DND-41 (cell line): ENCODE results near the gene ERO1B.
A peak's percentile ranks its signal among the peaks of the same experiment; 100 is the strongest.

Experiments
- ATAC-seq: fragments of 200-7000 bp; cut with Tn5 transposase; 3 replicates; pipeline ENCODE4 v1.9.1; 2021; ENCODE audit warnings: low read depth; ENCODE audit not compliant: insufficient read depth
- DNase-seq: peaks from one replicate; pipeline ENCODE4 v3.0.0-alpha.2; 2020
- H2AFZ ChIP-seq: 2 replicates; pipeline ENCODE4 v1.6.0; 2012; ENCODE audit warnings: low read depth, low read length
- H3K27ac ChIP-seq: 2 replicates; pipeline ENCODE4 v1.5.1; 2012; ENCODE audit warnings: low read length, inconsistent platforms
- H3K27me3 ChIP-seq: fragments of 200-600 bp; sonication (generic); 2 replicates; pipeline ENCODE4 v1.6.0; 2012; ENCODE audit warnings: low read length, mild to moderate bottlenecking, inconsistent platforms; ENCODE audit not compliant: insufficient read depth, poor library complexity
- H3K36me3 ChIP-seq: 2 replicates; pipeline ENCODE4 v1.5.1; 2012; ENCODE audit warnings: low read length, inconsistent platforms; ENCODE audit not compliant: insufficient read depth
- H3K4me1 ChIP-seq: 2 replicates; pipeline ENCODE4 v1.5.1; 2012; ENCODE audit warnings: mild to moderate bottlenecking, low read length; ENCODE audit not compliant: insufficient read depth
- H3K4me2 ChIP-seq: 2 replicates; pipeline ENCODE4 v1.6.0; 2012; ENCODE audit warnings: mild to moderate bottlenecking, moderate library complexity, low read length, inconsistent platforms; ENCODE audit not compliant: insufficient read depth
- H3K4me3 ChIP-seq, 2 experiments: fragments of 200-600 bp in 1 of 2; shearing (Covaris generic) in 1 of 2; 2 replicates each; pipeline ENCODE4 v1.5.1; 2012 to 2016; ENCODE audit warnings: inconsistent platforms in 2 of 2, low read length in 2 of 2, mild to moderate bottlenecking in 2 of 2, low read depth in 1 of 2, moderate library complexity in 1 of 2
- H3K79me2 ChIP-seq: 2 replicates; pipeline ENCODE4 v1.6.0; 2012; ENCODE audit warnings: low read length, inconsistent platforms; ENCODE audit not compliant: insufficient read depth
- H3K9ac ChIP-seq: 2 replicates; pipeline ENCODE4 v1.6.0; 2012; ENCODE audit warnings: low read depth, mild to moderate bottlenecking, inconsistent platforms, low read length, moderate library complexity
- H3K9me3 ChIP-seq: 2 replicates; pipeline ENCODE4 v1.5.1; 2012; ENCODE audit warnings: low read length, moderate library complexity, mild to moderate bottlenecking, inconsistent platforms; ENCODE audit not compliant: insufficient read depth, severe bottlenecking
- H4K20me1 ChIP-seq: 2 replicates; pipeline ENCODE4 v1.6.0; 2012; ENCODE audit warnings: low read length; ENCODE audit not compliant: insufficient read depth
- EZH2 ChIP-seq: IDR thresholded peaks from 3 replicates; pipeline ENCODE4 v1.6.1; 2012; ENCODE audit warnings: borderline replicate concordance, low read depth, mild to moderate bottlenecking, moderate library complexity, low read length, inconsistent platforms; ENCODE audit not compliant: severe bottlenecking
- TF ChIP-seq, protein P1 (sequence below): IDR thresholded peaks from 2 replicates; pipeline ENCODE4 v1.5.1; 2012; ENCODE audit warnings: borderline replicate concordance, low read length, moderate library complexity, mild to moderate bottlenecking; ENCODE audit not compliant: poor library complexity, severe bottlenecking; ENCODE audit errors: extremely low read depth

ERO1B gene

DNA sequence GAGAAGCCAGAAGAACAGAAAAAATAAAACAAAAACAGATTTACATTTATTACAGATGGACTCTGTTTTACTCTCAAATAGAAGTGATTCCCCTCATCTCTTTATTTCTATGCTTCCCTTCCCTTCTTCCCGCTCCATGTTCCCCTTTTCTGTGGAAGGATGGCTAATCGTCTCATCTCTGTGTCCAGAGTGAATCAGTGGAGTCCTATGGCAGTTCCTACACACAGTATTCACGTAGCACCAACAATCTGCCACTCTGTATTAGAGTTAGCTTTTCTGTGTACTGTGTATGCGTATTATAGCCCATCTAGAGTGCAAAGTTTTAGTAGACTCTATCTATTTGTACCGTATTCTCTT lies 6.8 kb upstream of the ERO1B start:
- Histone ChIP-seq H2AFZ (no peak overlapping the region), H3K4me1 (peaks cover 23% of the 10 kb centered on the region), H3K27ac (no peak overlapping the region), H3K27me3 (no peaks in the 10 kb centered on the region), H3K79me2 (no peaks in the 10 kb centered on the region), H4K20me1 (no peaks in the 10 kb centered on the region), H3K4me3 (no peak overlapping the region), H3K9ac (no peak overlapping the region), H3K4me2 (no peak overlapping the region), H3K9me3 (no peaks in the 10 kb centered on the region), H3K36me3 (no peaks in the 10 kb centered on the region)
- no peak for ATAC-seq
- no peak for DNase-seq
- no peak for TF ChIP-seq EZH2
- TF ChIP-seq, protein P1, sequence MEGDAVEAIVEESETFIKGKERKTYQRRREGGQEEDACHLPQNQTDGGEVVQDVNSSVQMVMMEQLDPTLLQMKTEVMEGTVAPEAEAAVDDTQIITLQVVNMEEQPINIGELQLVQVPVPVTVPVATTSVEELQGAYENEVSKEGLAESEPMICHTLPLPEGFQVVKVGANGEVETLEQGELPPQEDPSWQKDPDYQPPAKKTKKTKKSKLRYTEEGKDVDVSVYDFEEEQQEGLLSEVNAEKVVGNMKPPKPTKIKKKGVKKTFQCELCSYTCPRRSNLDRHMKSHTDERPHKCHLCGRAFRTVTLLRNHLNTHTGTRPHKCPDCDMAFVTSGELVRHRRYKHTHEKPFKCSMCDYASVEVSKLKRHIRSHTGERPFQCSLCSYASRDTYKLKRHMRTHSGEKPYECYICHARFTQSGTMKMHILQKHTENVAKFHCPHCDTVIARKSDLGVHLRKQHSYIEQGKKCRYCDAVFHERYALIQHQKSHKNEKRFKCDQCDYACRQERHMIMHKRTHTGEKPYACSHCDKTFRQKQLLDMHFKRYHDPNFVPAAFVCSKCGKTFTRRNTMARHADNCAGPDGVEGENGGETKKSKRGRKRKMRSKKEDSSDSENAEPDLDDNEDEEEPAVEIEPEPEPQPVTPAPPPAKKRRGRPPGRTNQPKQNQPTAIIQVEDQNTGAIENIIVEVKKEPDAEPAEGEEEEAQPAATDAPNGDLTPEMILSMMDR, result no peak

DNA sequence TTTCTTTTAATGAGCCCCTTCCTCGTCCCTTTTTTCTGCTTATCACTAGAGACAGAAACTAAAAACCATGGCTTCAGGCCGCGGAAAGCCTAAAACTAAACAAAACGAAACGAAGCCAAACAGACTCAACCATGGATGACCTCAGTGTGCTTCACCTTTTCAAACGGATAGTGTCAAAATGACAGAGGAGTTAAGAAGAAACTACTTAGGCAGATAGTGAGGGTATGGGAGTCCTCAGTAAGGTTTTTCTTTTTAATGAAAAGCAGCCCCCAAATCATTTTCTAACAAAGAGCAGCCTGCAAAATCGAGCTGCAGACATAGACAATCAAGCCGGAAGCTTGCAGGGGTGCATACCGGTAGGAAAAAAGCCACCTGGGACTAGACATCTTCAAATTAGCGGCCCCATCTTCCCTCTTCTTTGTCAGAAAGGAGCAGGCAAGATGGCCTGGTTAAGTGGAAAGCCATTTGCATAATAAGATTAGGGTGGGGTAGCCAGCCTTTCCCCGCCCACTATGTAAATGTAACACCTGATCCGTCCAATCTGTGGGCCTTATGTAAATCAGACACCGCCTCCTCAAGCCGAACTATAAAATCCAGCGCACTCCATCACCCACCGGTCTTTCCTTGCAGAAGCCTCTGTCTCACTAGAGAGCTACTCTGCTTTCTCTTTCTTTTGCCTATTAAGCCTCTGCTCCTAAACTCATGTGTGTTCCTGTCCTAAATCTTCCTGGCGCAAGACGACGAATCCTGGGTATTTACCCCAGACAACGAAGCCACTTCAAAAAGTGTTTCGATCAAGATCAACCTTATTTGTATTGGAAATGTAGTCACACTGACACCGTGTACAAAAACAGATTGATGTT lies 6.2 kb upstream of the ERO1B start:
- Histone ChIP-seq H3K9me3 (no peaks in the 10 kb centered on the region), H2AFZ (no peak overlapping the region), H3K27ac (no peak overlapping the region), H3K4me1 (peaks cover 29% of the 10 kb centered on the region), H3K36me3 (no peaks in the 10 kb centered on the region), H3K79me2 (no peaks in the 10 kb centered on the region), H3K9ac (no peak overlapping the region), H3K4me2 (no peak overlapping the region), H3K4me3 (no peak overlapping the region), H3K27me3 (no peaks in the 10 kb centered on the region), H4K20me1 (no peaks in the 10 kb centered on the region)
- ATAC-seq (peak; percentile 59), DNase-seq (peak; percentile 55)
- TF ChIP-seq, protein P1, result no peak
- TF ChIP-seq EZH2, result no peak

DNA sequence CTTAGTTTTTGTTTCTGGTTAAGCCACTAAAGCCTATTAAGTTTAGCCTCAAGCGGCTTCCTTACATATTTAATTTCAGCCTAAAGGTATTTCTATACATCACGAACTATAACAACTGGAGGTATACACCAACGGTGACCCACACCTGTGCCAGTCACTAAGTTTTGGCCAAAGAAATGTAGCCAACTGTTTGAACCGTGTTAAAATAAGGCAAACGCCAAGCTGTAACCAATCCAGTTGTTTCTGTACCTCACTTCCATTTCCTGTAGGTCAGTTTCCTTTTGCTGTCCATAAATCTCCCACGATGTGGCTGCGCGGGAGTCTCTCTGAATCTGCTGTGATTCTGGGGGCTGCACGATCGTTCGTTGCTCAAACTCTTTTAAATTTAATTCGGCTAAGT lies 5.6 kb upstream of the ERO1B start:
- H3K27me3 ChIP-seq, result no peaks in the 10 kb centered on the region
- H3K4me3 ChIP-seq, result no peak overlapping the region
- no peak overlapping the region for H3K27ac ChIP-seq
- no peak for DNase-seq
- H3K36me3 ChIP-seq, result no peaks in the 10 kb centered on the region
- no peaks in the 10 kb centered on the region for H3K9me3 ChIP-seq
- no peak overlapping the region for H2AFZ ChIP-seq
- H3K9ac ChIP-seq, result no peak overlapping the region
- H3K4me1 ChIP-seq, result peaks cover 35% of the 10 kb centered on the region
- no peak for ATAC-seq
- TF ChIP-seq EZH2, result no peak
- TF ChIP-seq, protein P1, result no peak
- H3K4me2 ChIP-seq, result no peak overlapping the region
- H3K79me2 ChIP-seq, result no peaks in the 10 kb centered on the region
- H4K20me1 ChIP-seq, result no peaks in the 10 kb centered on the region
